Mesenchymal stem cell (in vitro differentiated cells and primary cell): ENCODE data around the gene SPAG8.

Experiments used
- DNase-seq: peaks from one replicate; pipeline ENCODE4 v3.0.0-alpha.2; 2013
- H2AFZ ChIP-seq: one replicate; pipeline ENCODE4 v1.6.1; 2013; ENCODE audit warnings: low read depth, mild to moderate bottlenecking, control low read depth, inconsistent platforms, low read length, moderate library complexity
- H2AK5ac ChIP-seq: 2 replicates; pipeline ENCODE4 v1.6.1; 2013; ENCODE audit warnings: low read length, moderate library complexity, mild to moderate bottlenecking, inconsistent platforms; ENCODE audit not compliant: severe bottlenecking
- H2BK120ac ChIP-seq: one replicate; pipeline ENCODE4 v1.6.1; 2013; ENCODE audit warnings: low read depth, mild to moderate bottlenecking, inconsistent platforms, low read length, moderate library complexity
- H2BK12ac ChIP-seq, 2 experiments: one replicate each; pipeline ENCODE4 v1.6.1; 2013; ENCODE audit warnings: inconsistent platforms in 2 of 2, low read length in 2 of 2, mild to moderate bottlenecking in 2 of 2, moderate library complexity in 2 of 2, control low read depth in 1 of 2
- H2BK15ac ChIP-seq: one replicate; pipeline ENCODE4 v1.6.1; 2013; ENCODE audit warnings: mild to moderate bottlenecking, low read depth, inconsistent platforms; ENCODE audit not compliant: poor library complexity, severe bottlenecking
- H2BK5ac ChIP-seq: 2 replicates; pipeline ENCODE4 v1.6.1; 2013; ENCODE audit warnings: low read depth, mild to moderate bottlenecking, low read length, control low read depth, inconsistent platforms; ENCODE audit not compliant: poor library complexity, severe bottlenecking
- H3K14ac ChIP-seq, 2 experiments: one replicate each; pipeline ENCODE4 v1.6.1; 2013; ENCODE audit warnings: inconsistent platforms in 2 of 2, low read length in 2 of 2, control low read depth in 1 of 2, mild to moderate bottlenecking in 1 of 2, moderate library complexity in 1 of 2
- H3K18ac ChIP-seq, 2 experiments: one replicate each; pipeline ENCODE4 v1.6.1; 2013; ENCODE audit warnings: inconsistent platforms in 2 of 2, low read length in 2 of 2, control low read depth in 1 of 2, low read depth in 1 of 2, mild to moderate bottlenecking in 1 of 2
- H3K23ac ChIP-seq, 2 experiments: one replicate each; pipeline ENCODE4 v1.6.1; 2013; ENCODE audit warnings: inconsistent platforms in 2 of 2, low read length in 2 of 2, mild to moderate bottlenecking in 2 of 2, moderate library complexity in 2 of 2, control low read depth in 1 of 2
- H3K27ac ChIP-seq: 2 replicates; pipeline ENCODE4 v1.5.1; 2013; ENCODE audit warnings: mild to moderate bottlenecking, moderate library complexity, low read length, control low read depth, inconsistent platforms; ENCODE audit not compliant: poor library complexity, severe bottlenecking
- H3K27me3 ChIP-seq, 2 experiments: 2 replicates each; pipeline versions ENCODE4 v1.6.1 to v1.7.0; 2013; ENCODE audit warnings: low read length in 2 of 2, mild to moderate bottlenecking in 2 of 2, moderate library complexity in 2 of 2, control low read depth in 1 of 2, inconsistent platforms in 1 of 2; ENCODE audit not compliant: control insufficient read depth in 1 of 2, insufficient read depth in 1 of 2
- H3K36me3 ChIP-seq, 2 experiments: 2 replicates each; pipeline versions ENCODE4 v1.6.1 to v1.7.0; 2013; ENCODE audit warnings: low read length in 2 of 2, control low read depth in 1 of 2, inconsistent platforms in 1 of 2, low read depth in 1 of 2, mild to moderate bottlenecking in 1 of 2; ENCODE audit not compliant: insufficient read depth in 2 of 2, control insufficient read depth in 1 of 2
- H3K4ac ChIP-seq, 2 experiments: one replicate each; pipeline ENCODE4 v1.6.1; 2013; ENCODE audit warnings: inconsistent platforms in 2 of 2, low read length in 2 of 2, mild to moderate bottlenecking in 2 of 2, moderate library complexity in 2 of 2, control low read depth in 1 of 2, low read depth in 1 of 2
- H3K4me1 ChIP-seq: 2 replicates; pipeline ENCODE4 v1.6.1; 2013; ENCODE audit warnings: low read depth, low read length, control low read depth; ENCODE audit not compliant: control insufficient read depth, insufficient read depth
- H3K4me2 ChIP-seq: 2 replicates; pipeline ENCODE4 v1.6.1; 2013; ENCODE audit warnings: low read length, mild to moderate bottlenecking, inconsistent platforms; ENCODE audit not compliant: poor library complexity, severe bottlenecking
- H3K4me3 ChIP-seq, 2 experiments: 2 replicates each; pipeline versions ENCODE4 v1.5.1 to v1.7.0; 2013; ENCODE audit warnings: low read length in 2 of 2, mild to moderate bottlenecking in 2 of 2, control low read depth in 1 of 2, low read depth in 1 of 2; ENCODE audit not compliant: insufficient read depth in 1 of 2
- H3K79me1 ChIP-seq: replicated peaks from 2 replicates; pipeline ENCODE4 v1.6.1; 2013; ENCODE audit warnings: mild to moderate bottlenecking, control low read depth, low read length, inconsistent platforms; ENCODE audit not compliant: poor library complexity, severe bottlenecking
- H3K9ac ChIP-seq: 2 replicates; pipeline ENCODE4 v1.7.0; 2013; ENCODE audit warnings: mild to moderate bottlenecking, low read length, moderate library complexity
- H3K9me3 ChIP-seq: 2 replicates; pipeline ENCODE4 v1.7.0; 2013; ENCODE audit warnings: mild to moderate bottlenecking, low read length; ENCODE audit not compliant: control insufficient read depth
- H4K8ac ChIP-seq: one replicate; pipeline ENCODE4 v1.6.1; 2013; ENCODE audit warnings: inconsistent platforms, mild to moderate bottlenecking, low read length, moderate library complexity
- H4K91ac ChIP-seq: one replicate; pipeline ENCODE4 v1.6.1; 2013; ENCODE audit warnings: mild to moderate bottlenecking, low read length, inconsistent platforms
- WGBS: methylation state at CpG from one replicate; pipeline ENCODE4 v1.1.7; 2013; ENCODE audit warnings: mixed read lengths; 5-methylcytosine and 5-hydroxymethylcytosine counted together

SPAG8 gene

GRCh38 chr9:35783418-35783817 is 28.6 kb downstream of the SPAG8 start:
- DNase-seq = no peak
- H3K27ac ChIP-seq = no peak overlapping the region
- no peak overlapping the region for H3K18ac ChIP-seq
- H3K14ac ChIP-seq = no peak overlapping the region
- H2BK15ac ChIP-seq = no peak overlapping the region
- H3K23ac ChIP-seq = no peak overlapping the region
- H4K91ac ChIP-seq = no peak overlapping the region
- no peak overlapping the region for H3K9ac ChIP-seq
- no peak overlapping the region for H4K8ac ChIP-seq
- H3K9me3 ChIP-seq = no peaks in the 10 kb centered on the region
- no peak overlapping the region for H2BK120ac ChIP-seq
- no peak overlapping the region for H3K4me2 ChIP-seq
- no peak overlapping the region for H2AFZ ChIP-seq
- H3K4me1 ChIP-seq = no peaks in the 10 kb centered on the region
- no peak overlapping the region for H2BK12ac ChIP-seq
- H3K4ac ChIP-seq = no peak overlapping the region
- no peaks in the 10 kb centered on the region for H3K79me1 ChIP-seq
- H2AK5ac ChIP-seq = no peak overlapping the region
- no peaks in the 10 kb centered on the region for H3K36me3 ChIP-seq
- H3K4me3 ChIP-seq = no peak overlapping the region
- H3K27me3 ChIP-seq = peaks cover 4 to 19% of the 10 kb centered on the region in 2 experiments
- H2BK5ac ChIP-seq = no peak overlapping the region

GRCh38 chr9:35781066-35781465 is 31.0 kb downstream of the SPAG8 start:
- Histone ChIP-seq H2AFZ (no peak overlapping the region), H3K18ac (no peak overlapping the region), H3K9me3 (no peaks in the 10 kb centered on the region), H2BK120ac (no peak overlapping the region), H3K9ac (no peak overlapping the region), H2AK5ac (no peak overlapping the region), H4K8ac (no peak overlapping the region), H2BK5ac (no peak overlapping the region), H2BK12ac (no peak overlapping the region), H3K36me3 (no peaks in the 10 kb centered on the region), H3K4me1 (peaks cover 2% of the 10 kb centered on the region), H3K14ac (no peak overlapping the region), H3K27ac (no peak overlapping the region), H3K23ac (no peak overlapping the region), H4K91ac (no peak overlapping the region), H3K27me3 (peaks cover 4 to 19% of the 10 kb centered on the region in 2 experiments), H3K4ac (no peak overlapping the region), H3K4me3 (no peak overlapping the region), H3K79me1 (no peaks in the 10 kb centered on the region), H3K4me2 (no peak overlapping the region), H2BK15ac (no peak overlapping the region)
- WGBS = 96% methylated on average over 2 of the region's 2 CpGs
- no peak for DNase-seq

GRCh38 chr9:35778496-35778895 is 33.6 kb downstream of the SPAG8 start:
- H3K4ac ChIP-seq = no peak overlapping the region
- no peak overlapping the region for H2BK15ac ChIP-seq
- H3K27ac ChIP-seq = no peak overlapping the region
- H3K14ac ChIP-seq = no peak overlapping the region
- peaks cover 4% of the 10 kb centered on the region for H3K79me1 ChIP-seq
- H3K18ac ChIP-seq = no peak overlapping the region
- no peak overlapping the region for H3K4me2 ChIP-seq
- H3K9me3 ChIP-seq = no peaks in the 10 kb centered on the region
- no peak for DNase-seq
- H3K4me3 ChIP-seq = no peak overlapping the region
- H3K36me3 ChIP-seq = no peaks in the 10 kb centered on the region
- H4K8ac ChIP-seq = no peak overlapping the region
- H4K91ac ChIP-seq = no peak overlapping the region
- peaks cover 5% of the 10 kb centered on the region for H3K4me1 ChIP-seq
- H3K27me3 ChIP-seq = peaks cover 4 to 19% of the 10 kb centered on the region in 2 experiments
- no peak overlapping the region for H3K23ac ChIP-seq
- no peak overlapping the region for H2BK12ac ChIP-seq
- no peak overlapping the region for H2AK5ac ChIP-seq
- WGBS = 84% methylated on average over 3 of the region's 3 CpGs
- no peak overlapping the region for H2BK5ac ChIP-seq
- no peak overlapping the region for H3K9ac ChIP-seq
- no peak overlapping the region for H2BK120ac ChIP-seq
- H2AFZ ChIP-seq = no peak overlapping the region

DNA sequence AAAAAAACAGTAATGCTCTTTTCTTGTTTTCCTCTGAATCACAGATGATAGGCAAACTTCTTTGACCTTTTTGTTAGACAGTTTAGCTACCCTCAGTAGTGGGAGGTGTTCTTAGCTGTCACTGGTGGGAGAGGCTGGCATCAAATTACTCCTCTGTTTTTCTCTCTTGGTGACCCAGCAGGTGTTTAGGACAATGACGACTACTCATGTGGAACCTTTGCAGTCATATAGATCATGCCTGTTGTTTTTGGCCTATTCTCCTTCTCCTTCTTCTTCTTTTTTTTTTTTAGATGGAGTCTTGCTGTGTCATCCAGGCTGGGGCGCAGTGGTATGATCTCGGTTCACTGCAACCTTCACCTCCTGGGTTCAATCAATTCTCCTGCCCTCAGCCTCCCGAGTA is 36.0 kb downstream of the SPAG8 start:
- Histone ChIP-seq H3K4me1 (peaks cover 8% of the 10 kb centered on the region), H2AK5ac (no peak overlapping the region), H4K91ac (no peak overlapping the region), H3K27me3 (peaks cover 4 to 19% of the 10 kb centered on the region in 2 experiments), H3K36me3 (no peaks in the 10 kb centered on the region), H3K23ac (no peak overlapping the region), H3K14ac (no peak overlapping the region), H2AFZ (no peak overlapping the region), H2BK15ac (no peak overlapping the region), H4K8ac (no peak overlapping the region), H3K18ac (no peak overlapping the region), H3K4me2 (no peak overlapping the region), H3K9me3 (no peaks in the 10 kb centered on the region), H2BK12ac (no peak overlapping the region), H3K4ac (no peak overlapping the region), H2BK5ac (no peak overlapping the region), H2BK120ac (no peak overlapping the region), H3K9ac (no peak overlapping the region), H3K79me1 (peaks cover 4% of the 10 kb centered on the region), H3K4me3 (no peak overlapping the region), H3K27ac (no peak overlapping the region)
- DNase-seq = no peak
- WGBS = 100% methylated on average over 2 of the region's 4 CpGs
